GM06990 (cell line): ENCODE results near the gene UNC13A.

Experiments used
- DNase-seq: peaks from one replicate; pipeline ENCODE4 v3.0.0-alpha.2; 2011; ENCODE audit not compliant: insufficient read length; ENCODE audit errors: extremely low read depth
- H3K27me3 ChIP-seq: replicated peaks from 2 replicates; pipeline ENCODE4 v1.6.0; 2011; ENCODE audit warnings: low read length; ENCODE audit not compliant: control insufficient read depth, insufficient read depth
- H3K36me3 ChIP-seq: 2 replicates; pipeline ENCODE4 v1.5.1; 2011; ENCODE audit warnings: low read length; ENCODE audit not compliant: control insufficient read depth, insufficient read depth
- H3K4me3 ChIP-seq: replicated peaks from 2 replicates; pipeline ENCODE4 v1.5.1; 2011; ENCODE audit warnings: low read depth, mild to moderate bottlenecking, control low read depth, low read length
- CTCF ChIP-seq: IDR thresholded peaks from 2 replicates; pipeline ENCODE4 v1.5.1; 2011; ENCODE audit warnings: low read length, control low read depth, mild to moderate bottlenecking, inconsistent platforms; ENCODE audit not compliant: insufficient read depth, poor library complexity, severe bottlenecking

The UNC13A gene

GRCh38 chr19:17581211-17581874, 106.8 kb downstream of the UNC13A start:
- TF ChIP-seq CTCF, result no peak
- Histone ChIP-seq H3K36me3 (peaks cover 15% of the 10 kb centered on the region), H3K27me3 (no peaks in the 10 kb centered on the region), H3K4me3 (no peak overlapping the region)
- no peak for DNase-seq

GRCh38 chr19:17580470-17581144, 107.5 kb downstream of the UNC13A start:
- Histone ChIP-seq H3K36me3 (peaks cover 17% of the 10 kb centered on the region), H3K27me3 (no peaks in the 10 kb centered on the region), H3K4me3 (no peak overlapping the region)
- no peak for DNase-seq
- peak; percentile 8 for TF ChIP-seq CTCF

GRCh38 chr19:17579661-17580244, 108.4 kb downstream of the UNC13A start:
- Histone ChIP-seq H3K36me3 (peaks cover 18% of the 10 kb centered on the region), H3K4me3 (no peak overlapping the region)
- DNase-seq, result peak; percentile 75

GRCh38 chr19:17577457-17578097, 110.6 kb downstream of the UNC13A start:
- Histone ChIP-seq H3K27me3 (no peaks in the 10 kb centered on the region), H3K36me3 (peaks cover 20% of the 10 kb centered on the region), H3K4me3 (no peak overlapping the region)
- TF ChIP-seq CTCF, result no peak
- no peak for DNase-seq

More at GRCh38 chr19:17579661-17580244, 108.4 kb downstream of the UNC13A start:
- TF ChIP-seq CTCF, result no peak
- H3K27me3 ChIP-seq, result no peaks in the 10 kb centered on the region

- H3K36me3 ChIP-seq, result peaks cover 24% of the 10 kb centered on the region
- DNase-seq, result no peak
- H3K4me3 ChIP-seq, result no peak overlapping the region
Measured at GRCh38 chr19:17576758-17577456, 111.2 kb downstream of the UNC13A start.

More at GRCh38 chr19:17576758-17577456, 111.2 kb downstream of the UNC13A start:
- TF ChIP-seq CTCF, result no peak
- H3K27me3 ChIP-seq, result no peaks in the 10 kb centered on the region
